ENCODE data around the gene CBX3. TPM values are rescaled to one million over a fixed set of nuclear protein-coding genes. Genes with fewer than 3 reads are reported as not detected.

The CBX3 gene
- total RNA-seq, 2 experiments from 2014 or later, result 124 to 132 TPM

DNA sequence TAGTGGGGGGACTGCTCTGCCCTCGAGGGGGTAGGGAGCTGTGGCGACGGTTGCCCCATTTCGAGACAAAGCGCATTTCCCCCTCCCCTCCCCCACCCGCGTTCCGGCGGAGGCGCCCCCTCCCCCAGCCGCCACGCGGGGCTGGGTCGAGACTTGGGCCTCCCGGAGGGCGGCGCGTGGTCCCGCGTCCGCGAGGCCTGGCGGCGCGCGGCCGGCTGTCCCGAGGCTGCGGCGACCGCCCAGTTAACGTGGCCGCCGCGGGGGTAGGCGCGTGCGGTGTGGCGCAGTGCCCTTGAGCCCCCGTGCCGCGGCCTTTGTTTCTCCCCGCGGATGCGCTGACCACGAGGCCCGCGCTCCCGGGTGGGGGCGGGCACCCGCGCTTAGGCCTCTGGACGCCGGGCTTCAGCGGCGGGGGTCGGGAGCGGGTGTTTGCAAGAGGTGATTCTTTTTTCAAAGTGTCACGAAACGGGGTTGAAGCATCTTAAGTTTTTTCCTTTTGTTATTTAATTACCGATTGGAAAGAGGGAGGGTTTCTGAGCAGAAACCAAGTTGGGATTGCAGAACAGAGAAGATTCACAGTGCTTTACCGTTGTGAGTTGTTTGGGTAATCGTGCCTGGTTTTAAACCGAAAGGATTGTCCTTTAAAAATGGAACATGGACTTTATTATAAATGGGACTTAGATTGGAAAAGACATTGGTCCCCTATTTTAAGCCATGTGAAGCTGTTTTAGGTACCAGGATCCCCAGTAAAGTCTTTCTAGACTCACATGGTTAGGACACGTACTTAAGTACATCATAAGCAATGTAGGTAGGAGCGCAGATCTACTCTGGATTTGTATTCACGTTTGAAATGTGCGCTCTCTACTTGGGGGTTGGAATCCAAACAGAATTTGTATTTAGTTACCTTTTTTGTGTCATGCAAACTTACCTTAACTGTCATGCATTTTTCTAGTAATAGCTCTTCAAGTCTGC, 760 bp downstream of the CBX3 start:
- H3K27me3 Mint-ChIP-seq, result peaks cover 7% of the 10 kb centered on the region
- ATAC-seq (ENCODE audit: poor library complexity) (no peak), DNase-seq (peak; percentile 45 to 76 (median 57))
- peak overlapping the region; percentile 99 for H3K27ac Mint-ChIP-seq
- ChIA-PET POLR2A (interaction anchor here (0.6 to 13.0 kb wide), 23 partner anchors 9 to 1538 kb away, joined by 3 to 183 read pairs (median 8); partner anchors contain the start of genes CYCS, NFE2L3, SNX10 and TAX1BP1), CTCF (interaction anchor here (0.6 to 2.2 kb wide), 5 partner anchors 46 to 162 kb away, joined by 3 to 6 read pairs (median 5); partner anchors contain the start of gene NFE2L3)
- Histone ChIP-seq H3K4me1 (ENCODE audit: insufficient read depth, low read length) (peaks cover 15% of the 10 kb centered on the region), H3K27me3 (ENCODE audit: control insufficient read depth in 1 of 2, insufficient read depth in 2 of 2, low read length in 2 of 2) (no peaks in the 10 kb centered on the region), H3K4me3 (ENCODE audit: low read length) (peak overlapping the region; percentile 74), H3K27ac (ENCODE audit: low read depth in 1 of 2, low read length in 2 of 2) (peak overlapping the region; percentile 74 to 98), H3K36me3 (ENCODE audit: insufficient read depth, low read length) (peaks cover 30% of the 10 kb centered on the region), H3K9me3 (ENCODE audit: control insufficient read depth in 1 of 2, insufficient read depth in 1 of 2, low read length in 2 of 2) (no peaks in the 10 kb centered on the region)
- peaks cover 55% of the 10 kb centered on the region for H3K4me1 Mint-ChIP-seq (ENCODE audit: low read depth)
- intact Hi-C loops (cut with DNase I, micrococcal nuclease), result loop anchor here (2.0 to 10.0 kb wide), 7 partner anchors 90 to 1630 kb away; partner anchors contain the start of genes HIBADH (in 1 of the 2), HOXA7 (in 1 of the 2) and PALS2 (in 1 of the 2)
- TF ChIP-seq, protein P1, sequence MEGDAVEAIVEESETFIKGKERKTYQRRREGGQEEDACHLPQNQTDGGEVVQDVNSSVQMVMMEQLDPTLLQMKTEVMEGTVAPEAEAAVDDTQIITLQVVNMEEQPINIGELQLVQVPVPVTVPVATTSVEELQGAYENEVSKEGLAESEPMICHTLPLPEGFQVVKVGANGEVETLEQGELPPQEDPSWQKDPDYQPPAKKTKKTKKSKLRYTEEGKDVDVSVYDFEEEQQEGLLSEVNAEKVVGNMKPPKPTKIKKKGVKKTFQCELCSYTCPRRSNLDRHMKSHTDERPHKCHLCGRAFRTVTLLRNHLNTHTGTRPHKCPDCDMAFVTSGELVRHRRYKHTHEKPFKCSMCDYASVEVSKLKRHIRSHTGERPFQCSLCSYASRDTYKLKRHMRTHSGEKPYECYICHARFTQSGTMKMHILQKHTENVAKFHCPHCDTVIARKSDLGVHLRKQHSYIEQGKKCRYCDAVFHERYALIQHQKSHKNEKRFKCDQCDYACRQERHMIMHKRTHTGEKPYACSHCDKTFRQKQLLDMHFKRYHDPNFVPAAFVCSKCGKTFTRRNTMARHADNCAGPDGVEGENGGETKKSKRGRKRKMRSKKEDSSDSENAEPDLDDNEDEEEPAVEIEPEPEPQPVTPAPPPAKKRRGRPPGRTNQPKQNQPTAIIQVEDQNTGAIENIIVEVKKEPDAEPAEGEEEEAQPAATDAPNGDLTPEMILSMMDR (IDR thresholded peaks at IDR 0.05), result no peak
- H3K36me3 Mint-ChIP-seq (ENCODE audit: low read depth), result peaks cover 71% of the 10 kb centered on the region
- H3K4me3 Mint-ChIP-seq, result peak overlapping the region; percentile 93
- no peaks in the 10 kb centered on the region for H3K9me3 Mint-ChIP-seq

DNA sequence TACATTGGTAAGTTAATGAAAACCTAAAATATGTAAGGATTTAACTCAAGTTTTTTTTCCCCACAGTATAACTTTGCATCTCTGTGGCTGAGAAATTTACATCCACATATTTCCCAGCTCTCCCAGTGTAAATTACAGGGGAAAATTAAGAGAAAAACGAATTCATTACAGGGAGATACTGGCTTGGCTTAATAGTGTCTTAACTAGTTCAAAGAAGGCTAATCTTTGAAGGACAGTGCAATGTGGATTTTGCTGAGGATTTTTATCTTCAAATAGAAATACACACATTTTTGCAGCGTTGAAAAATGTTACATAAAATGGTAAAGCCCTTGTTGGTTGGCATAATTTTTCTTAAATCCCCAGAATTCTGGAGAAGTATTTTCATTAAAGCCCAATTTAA, 1.5 kb downstream of the CBX3 start:
- H3K36me3 Mint-ChIP-seq (ENCODE audit: low read depth), result peaks cover 72% of the 10 kb centered on the region
- peak overlapping the region; percentile 74 for H3K4me3 ChIP-seq (ENCODE audit: low read length)

DNA sequence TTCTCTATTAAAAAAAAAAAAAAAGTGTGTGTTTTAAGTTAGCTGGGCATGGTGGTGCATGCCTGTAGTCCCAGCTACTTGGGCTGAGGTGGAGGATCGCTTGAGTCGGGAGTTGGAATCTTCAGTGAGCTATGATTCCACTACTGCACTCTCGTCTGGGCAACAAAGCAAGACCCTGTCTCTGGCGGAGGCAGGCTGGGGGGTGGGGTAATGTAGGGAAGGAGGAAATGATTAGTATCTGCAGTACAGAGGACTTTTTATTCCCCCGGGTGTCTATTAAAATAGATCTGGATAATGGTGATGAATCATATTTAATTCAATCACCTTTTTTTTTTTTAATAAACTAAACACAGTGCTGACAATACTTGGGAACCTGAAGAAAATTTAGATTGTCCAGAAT, 6.5 kb downstream of the CBX3 start:
- no peaks in the 10 kb centered on the region for H3K9me3 Mint-ChIP-seq
- no peaks in the 10 kb centered on the region for H3K9me3 ChIP-seq (ENCODE audit: control insufficient read depth in 1 of 2, insufficient read depth in 1 of 2, low read length in 2 of 2)
- H3K27me3 Mint-ChIP-seq, result no peaks in the 10 kb centered on the region
- peaks cover 14% of the 10 kb centered on the region for H3K4me1 ChIP-seq (ENCODE audit: insufficient read depth, low read length)
- no peak overlapping the region for H3K27ac Mint-ChIP-seq
- DNase-seq, result no peak
- no peak overlapping the region for H3K27ac ChIP-seq (ENCODE audit: low read depth in 1 of 2, low read length in 2 of 2)
- CTCF ChIA-PET, result interaction anchor here (0.7 kb wide), 1 partner anchor 81 kb away, joined by 3 read pairs; no protein-coding TSS in a partner anchor
- H3K4me3 Mint-ChIP-seq, result no peak overlapping the region
- TF ChIP-seq, protein P1 (IDR thresholded peaks at IDR 0.05), result no peak
- intact Hi-C loops (cut with DNase I, micrococcal nuclease), result loop anchor here (10.0 kb wide), 2 partner anchors 313 to 457 kb away; no protein-coding TSS in a partner anchor
- no peak overlapping the region for H3K4me3 ChIP-seq (ENCODE audit: low read length)
- POLR2A ChIA-PET, result interaction anchor here (0.6 to 1.6 kb wide), 4 partner anchors 8 to 14 kb away, joined by 3 to 4 read pairs (median 4); no protein-coding TSS in a partner anchor
- no peaks in the 10 kb centered on the region for H3K27me3 ChIP-seq (ENCODE audit: control insufficient read depth in 1 of 2, insufficient read depth in 2 of 2, low read length in 2 of 2)
- H3K36me3 ChIP-seq (ENCODE audit: insufficient read depth, low read length), result peaks cover 72% of the 10 kb centered on the region
- H3K36me3 Mint-ChIP-seq (ENCODE audit: low read depth), result peaks cover 86% of the 10 kb centered on the region
- H3K4me1 Mint-ChIP-seq (ENCODE audit: low read depth), result peaks cover 51% of the 10 kb centered on the region
- ATAC-seq (ENCODE audit: poor library complexity), result no peak

More for the DNA sequence above, 1.5 kb downstream of the CBX3 start:
- H3K27me3 Mint-ChIP-seq, result peaks cover 7% of the 10 kb centered on the region
- TF ChIP-seq, protein P1 (IDR thresholded peaks at IDR 0.05), result no peak
- peak overlapping the region; percentile 88 for H3K27ac Mint-ChIP-seq
- H3K9me3 Mint-ChIP-seq, result no peaks in the 10 kb centered on the region
- ATAC-seq (ENCODE audit: poor library complexity), result no peak
- Histone ChIP-seq H3K36me3 (ENCODE audit: insufficient read depth, low read length) (peaks cover 32% of the 10 kb centered on the region), H3K4me1 (ENCODE audit: insufficient read depth, low read length) (peaks cover 14% of the 10 kb centered on the region), H3K27ac (ENCODE audit: low read depth in 1 of 2, low read length in 2 of 2) (no peak overlapping the region), H3K9me3 (ENCODE audit: control insufficient read depth in 1 of 2, insufficient read depth in 1 of 2, low read length in 2 of 2) (no peaks in the 10 kb centered on the region), H3K27me3 (ENCODE audit: control insufficient read depth in 1 of 2, insufficient read depth in 2 of 2, low read length in 2 of 2) (no peaks in the 10 kb centered on the region)
- DNase-seq, result no peak
- H3K4me1 Mint-ChIP-seq (ENCODE audit: low read depth), result peaks cover 52% of the 10 kb centered on the region
- intact Hi-C loops (cut with DNase I, micrococcal nuclease), result loop anchor here (2.0 to 10.0 kb wide), 7 partner anchors 90 to 1631 kb away; partner anchors contain the start of genes HIBADH (in 1 of the 2), HOXA7 (in 1 of the 2) and PALS2 (in 1 of the 2)
- ChIA-PET POLR2A (interaction anchor here (0.6 to 13.0 kb wide), 10 partner anchors 9 to 162 kb away, joined by 3 to 183 read pairs (median 54); partner anchors contain the start of genes NFE2L3 and SNX10), CTCF (interaction anchor here (1.0 to 1.6 kb wide), 3 partner anchors 46 to 162 kb away, joined by 3 to 5 read pairs (median 3); no protein-coding TSS in a partner anchor)
- H3K4me3 Mint-ChIP-seq, result peak overlapping the region; percentile 93
